HUDEP-2 (cell line): ENCODE measurements around the gene PCP2.

Source experiments
- DNase-seq, 76 experiments: peaks; one replicate each; lab custom pipeline; 2025; ENCODE audit not compliant: unreplicated experiment in 76 of 76; lab: John Stamatoyannopoulos, UW

PCP2 gene

DNA sequence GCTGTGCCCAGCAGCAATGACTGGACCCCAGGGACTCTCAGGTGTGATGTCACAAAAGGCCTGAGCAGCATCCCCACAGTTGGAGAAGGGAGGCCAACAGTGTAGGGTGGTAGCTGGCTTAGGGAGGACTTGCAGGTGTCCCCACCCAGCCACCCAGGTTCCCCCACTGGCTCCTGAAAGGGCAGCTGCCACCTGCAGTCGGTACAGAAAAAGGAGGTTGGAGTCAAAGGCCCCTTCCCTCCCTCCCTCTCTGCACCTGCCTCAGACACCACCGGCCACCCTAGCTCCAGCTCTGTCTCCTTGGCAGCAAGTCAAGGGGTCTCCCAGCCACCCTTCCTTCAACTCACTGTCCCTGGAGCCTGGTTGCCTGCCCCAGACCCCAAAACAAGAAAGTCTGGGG lies at the start of gene PCP2:
Gene PCP2, minus strand, starts transcription at position 22 of the 400 bp plus-strand sequence. CDS start 262 bp downstream, outside the sequence.
- DNase-seq = no peak

- no peak for DNase-seq
These were observed 48.8 kb upstream of the PCP2 start for GRCh38 chr19:7682175-7682855.

DNA sequence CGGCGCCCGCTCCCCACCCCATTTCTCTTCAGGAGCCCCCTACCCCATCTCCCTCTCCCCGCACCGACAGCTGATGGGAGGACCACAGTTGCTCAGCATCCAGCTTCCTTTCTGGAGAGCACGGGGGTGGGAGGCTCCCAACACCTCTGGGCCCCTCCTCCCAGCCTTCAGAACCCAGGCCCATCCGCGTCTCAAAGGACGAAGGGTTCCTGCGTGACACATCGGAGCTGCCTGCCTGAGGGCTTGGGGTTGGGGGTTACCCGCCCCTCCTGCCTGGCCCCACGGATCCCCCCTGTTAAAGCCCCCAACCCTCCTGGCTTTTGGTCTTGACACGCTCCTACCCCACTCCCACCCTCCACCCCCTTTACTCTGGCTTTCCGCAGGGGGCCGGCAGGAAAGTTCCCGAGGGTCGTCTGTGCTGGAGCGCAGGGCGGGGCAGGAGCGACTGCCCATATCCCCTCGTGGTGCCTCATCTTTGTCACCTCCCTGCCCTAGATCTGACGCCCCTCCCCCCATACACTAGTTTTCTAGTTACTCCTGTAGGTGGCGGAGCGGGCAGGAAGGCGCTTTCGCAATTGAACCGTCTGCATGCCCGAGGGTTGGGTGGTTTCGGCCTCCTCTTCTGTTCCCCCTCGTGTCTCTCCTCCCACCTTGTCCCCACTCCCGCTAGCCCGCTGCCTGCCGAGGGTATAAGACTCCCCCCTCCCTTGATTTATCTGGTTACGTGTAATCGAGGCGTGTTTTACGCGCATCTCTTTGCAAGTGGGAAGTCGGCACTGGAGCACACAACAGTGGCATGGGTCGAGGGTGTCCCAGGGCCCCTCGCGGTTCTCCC lies 48.0 kb upstream of the PCP2 start:
- DNase-seq = peak in 66 of 76 experiments; percentile 21 to 87 (median 67)

GRCh38 chr19:7680606-7681339 lies 47.3 kb upstream of the PCP2 start, which contains the start of gene TRAPPC5:
TSS of gene TRAPPC5 (plus strand) at chr19:7680833. CDS start at chr19:7682254, 1,421 bp downstream.
- peak in 71 of 76 experiments; percentile 20 to 91 (median 77) for DNase-seq

DNA sequence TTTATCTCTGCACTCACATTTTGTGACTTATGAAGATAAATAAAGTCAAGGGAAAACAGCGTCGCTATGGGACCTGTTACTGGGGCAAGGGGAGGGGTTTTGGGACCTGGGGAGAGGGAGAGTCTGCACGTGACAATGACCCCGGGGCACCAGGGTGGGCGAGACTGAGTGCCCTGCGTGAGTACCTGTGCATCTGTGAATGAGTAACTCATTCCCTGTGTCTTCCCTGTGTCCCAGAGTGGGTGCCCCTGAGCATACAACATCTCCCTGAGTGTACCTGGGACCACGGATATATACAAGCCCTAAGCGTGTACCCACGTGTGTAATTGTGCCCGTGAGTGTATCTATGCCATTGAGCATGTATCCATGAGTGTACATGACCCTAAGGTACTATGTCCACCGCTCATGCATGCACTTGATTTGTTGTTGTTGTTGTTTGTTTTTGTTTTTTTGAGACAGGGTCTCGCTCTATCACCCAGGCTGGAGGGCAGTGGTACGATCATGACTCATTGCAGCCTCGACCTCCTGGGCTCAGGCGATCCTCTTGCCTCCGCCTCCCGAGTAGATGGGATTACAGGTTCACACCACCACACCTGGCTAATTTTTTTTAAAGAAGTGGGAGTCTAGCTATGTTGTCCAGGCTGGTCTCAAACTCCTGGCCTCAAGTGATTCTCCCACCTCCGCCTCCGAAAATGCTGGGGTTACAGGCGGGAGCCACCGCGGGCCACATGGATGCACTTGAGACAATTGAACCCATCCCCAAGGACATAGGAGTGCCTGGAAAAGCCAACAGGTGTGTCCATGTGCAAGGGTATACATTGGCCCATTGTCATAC lies 46.5 kb upstream of the PCP2 start:
- DNase-seq = peak in 5 of 76 experiments; percentile 35 to 67 (median 54)

DNA sequence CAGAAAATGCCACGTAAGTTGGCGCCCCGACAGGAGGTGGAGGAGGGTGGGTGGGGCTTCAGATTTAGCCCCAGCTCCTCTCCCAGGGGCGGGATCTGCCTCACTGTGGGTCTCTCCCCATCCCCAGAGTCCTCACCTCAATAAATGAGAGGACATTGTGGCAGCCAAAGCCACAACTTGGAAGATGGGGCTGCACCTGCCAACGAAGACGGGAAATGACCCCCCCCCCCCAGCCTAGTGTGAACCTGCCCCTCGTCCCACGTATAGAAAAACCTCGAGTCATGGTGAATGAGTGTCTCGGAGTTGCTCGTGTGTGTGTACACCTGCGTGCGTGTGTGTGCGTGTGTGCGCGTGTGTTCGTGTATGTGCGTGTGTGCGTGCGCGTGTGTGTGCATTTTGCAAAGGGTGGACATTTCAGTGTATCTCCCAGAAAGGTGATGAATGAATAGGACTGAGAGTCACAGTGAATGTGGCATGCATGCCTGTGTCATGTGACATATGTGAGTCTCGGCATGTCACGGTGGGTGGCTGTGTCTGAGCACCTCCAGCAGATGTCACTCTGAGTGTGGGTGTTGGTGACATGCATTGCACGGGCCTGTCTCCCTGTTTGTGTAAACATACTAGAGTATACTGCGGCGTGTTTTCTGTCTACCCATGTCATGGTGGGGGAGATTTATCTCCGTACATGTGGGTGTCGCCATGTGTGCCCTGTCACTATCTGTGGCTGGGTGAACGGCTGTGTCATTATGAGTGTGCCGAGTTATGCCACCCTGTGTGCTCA lies 45.6 kb upstream of the PCP2 start:
- peak in 65 of 76 experiments; percentile 22 to 80 (median 56) for DNase-seq

GRCh38 chr19:7677669-7678311 lies 44.3 kb upstream of the PCP2 start:
- DNase-seq = peak in 16 of 76 experiments; percentile 6 to 33 (median 15)

DNA sequence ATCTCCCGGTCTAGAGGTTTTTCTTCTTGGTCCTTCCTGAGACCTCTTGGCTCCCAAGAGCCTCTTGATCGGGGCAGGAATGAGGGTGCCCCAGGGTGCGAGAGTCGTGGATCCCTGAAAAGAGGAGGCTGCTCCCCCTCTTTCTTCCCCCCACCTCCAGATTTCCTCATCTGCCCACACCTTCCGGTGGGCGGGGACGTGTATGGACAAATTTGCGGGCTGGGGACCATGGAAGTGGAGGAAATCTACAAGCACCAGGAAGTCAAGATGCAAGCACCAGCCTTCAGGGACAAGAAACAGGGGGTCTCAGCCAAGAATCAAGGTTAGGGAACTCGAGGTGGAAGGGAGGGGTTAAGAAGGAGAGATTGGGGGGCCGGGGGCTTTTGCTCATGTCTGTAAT lies 43.3 kb upstream of the PCP2 start, which contains the start of gene MCEMP1:
Gene MCEMP1, plus strand, starts transcription at position 237 of the 400 bp plus-strand sequence. Its CDS starts 31 bp downstream, at position 268.
- DNase-seq = no peak

DNA sequence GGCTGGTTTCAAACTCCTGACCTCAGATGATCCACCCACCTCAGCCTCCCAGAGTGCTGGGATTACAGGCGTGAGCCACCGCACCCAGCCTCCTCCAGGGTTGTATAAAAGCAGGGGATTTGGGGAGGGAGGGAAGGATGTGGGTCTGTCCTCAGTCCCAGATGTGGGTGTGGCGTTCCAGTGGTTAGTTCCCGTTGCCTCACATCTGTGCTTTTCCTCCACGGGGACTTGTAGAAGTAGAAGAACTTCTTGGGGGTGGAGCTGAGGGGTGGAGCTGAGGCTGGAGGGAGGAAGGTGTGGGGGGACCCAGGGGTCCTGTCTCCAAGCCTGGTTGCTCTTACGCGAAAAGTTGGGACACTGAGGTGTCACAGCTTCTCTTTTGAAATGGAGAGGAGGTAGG lies 42.9 kb upstream of the PCP2 start:
- DNase-seq = no peak

DNA sequence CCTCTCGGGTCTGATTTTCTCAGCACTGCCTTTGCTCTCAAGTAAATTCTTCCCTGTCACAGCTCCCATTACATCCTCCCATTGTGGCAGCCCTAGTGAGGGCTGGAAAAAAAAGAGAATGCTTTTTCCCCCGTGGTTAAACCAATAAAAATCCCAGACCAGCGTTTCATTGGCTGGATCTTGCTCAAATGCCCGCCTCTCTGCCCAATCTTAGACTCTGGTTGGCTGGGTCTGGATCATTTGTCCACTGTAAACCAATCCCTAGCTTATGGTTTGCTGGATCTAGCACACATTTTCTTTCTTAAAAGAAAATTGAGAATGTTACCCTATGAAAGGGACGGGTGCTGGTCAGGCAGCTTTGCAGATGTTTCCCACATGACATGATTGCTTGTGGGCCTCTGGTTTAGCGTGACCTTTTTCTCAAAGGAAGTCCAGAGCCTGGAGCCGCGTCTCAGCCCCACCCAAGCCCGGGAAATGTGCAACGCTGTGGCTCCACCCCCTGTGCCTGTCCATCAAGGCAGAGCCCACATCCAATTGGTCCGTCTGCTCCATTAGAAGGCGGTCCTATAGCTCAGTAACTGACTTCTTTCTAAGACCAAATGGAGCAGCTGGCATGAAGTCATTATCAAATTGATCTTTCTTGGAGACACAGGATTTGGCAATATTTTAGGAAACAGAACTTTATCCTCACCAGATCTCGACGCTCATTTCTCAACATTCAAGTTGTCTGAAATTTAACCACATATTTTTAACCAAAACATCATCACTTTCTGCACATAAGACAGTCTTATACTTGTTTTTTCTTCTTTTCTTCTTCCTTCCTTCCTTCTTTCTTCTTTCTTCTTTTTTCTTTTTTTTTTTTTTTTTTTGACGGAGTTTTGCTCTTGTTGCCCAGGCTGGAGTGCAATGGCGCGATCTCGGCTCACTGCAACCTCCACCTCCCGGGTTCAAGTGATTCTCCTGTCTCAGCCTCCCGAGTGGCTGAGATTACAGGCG lies 40.8 kb upstream of the PCP2 start:
- peak in 66 of 76 experiments; percentile 26 to 80 (median 59) for DNase-seq

- DNase-seq = no peak
These were observed 39.0 kb upstream of the PCP2 start for GRCh38 chr19:7672522-7672921.

- DNase-seq = no peak
These were observed 37.3 kb upstream of the PCP2 start for GRCh38 chr19:7670790-7671189.

DNA sequence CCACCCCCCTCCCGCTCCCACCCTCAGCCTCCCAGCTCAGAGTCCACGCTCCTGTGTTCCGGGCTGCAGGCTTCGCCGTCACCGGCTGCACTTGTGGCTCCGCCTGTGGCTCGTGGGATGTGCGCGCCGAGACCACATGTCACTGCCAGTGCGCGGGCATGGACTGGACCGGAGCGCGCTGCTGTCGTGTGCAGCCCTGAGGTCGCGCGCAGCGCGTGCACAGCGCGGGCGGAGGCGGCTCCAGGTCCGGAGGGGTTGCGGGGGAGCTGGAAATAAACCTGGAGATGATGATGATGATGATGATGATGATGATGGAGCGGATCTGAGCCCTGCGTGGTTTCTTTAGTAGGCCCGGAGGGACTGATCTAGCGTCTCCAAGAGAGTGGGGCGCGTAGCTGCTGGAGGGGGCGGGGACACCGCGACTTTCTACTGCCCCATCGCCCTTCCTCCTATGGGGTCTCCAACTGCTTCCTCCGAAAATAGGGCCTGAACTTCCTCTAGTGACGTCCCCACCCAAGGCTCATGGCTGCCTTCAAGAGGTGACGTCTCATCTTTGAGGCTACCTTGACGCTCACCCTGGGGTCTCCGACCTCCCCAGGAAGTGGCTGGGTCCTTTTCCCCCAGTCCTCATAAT lies 36.7 kb upstream of the PCP2 start:
- no peak for DNase-seq

DNA sequence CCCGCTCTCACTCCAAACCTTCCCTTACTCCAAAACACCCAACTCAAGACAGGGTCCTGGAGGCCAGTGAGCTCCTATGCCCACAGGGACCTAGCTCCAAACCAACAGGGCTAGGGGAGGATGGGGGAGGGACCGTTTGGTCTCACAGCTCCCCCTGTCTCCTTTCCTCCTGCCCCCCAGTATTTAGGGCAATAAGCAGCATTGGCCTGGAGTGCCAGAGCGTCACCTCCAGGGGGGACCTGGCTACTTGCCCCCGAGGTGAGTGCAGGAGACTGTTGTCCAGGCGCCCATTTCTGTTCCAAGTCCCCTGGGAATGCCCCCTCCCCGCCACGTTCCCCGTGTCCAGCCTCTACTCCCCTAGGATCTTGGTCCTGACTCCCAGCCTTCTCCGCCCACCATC lies 36.1 kb upstream of the PCP2 start:
- no peak for DNase-seq

GRCh38 chr19:7668842-7669241 lies 35.3 kb upstream of the PCP2 start, which contains the start of gene RETN:
TSS of gene RETN (plus strand) at chr19:7669049. CDS start at chr19:7669327, 278 bp downstream.
- no peak for DNase-seq

DNA sequence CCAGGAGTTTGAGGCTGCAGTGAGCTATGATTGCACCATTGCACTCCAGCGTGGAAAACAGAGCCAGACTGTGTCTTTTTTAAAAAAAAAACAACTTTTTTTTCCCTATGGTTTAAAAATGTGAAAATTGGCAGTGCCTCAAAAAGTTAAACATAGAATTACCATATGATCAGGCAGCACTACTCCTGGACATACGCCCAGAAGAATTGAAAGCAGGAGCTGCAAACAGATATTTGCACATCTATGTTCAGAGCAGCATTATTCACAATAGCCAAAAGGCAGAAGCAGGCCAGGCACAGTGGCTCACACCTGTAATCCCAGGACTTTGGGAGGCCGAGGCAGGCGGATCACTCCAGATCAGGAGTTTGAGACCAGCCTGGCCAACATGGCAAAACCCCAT lies 31.6 kb upstream of the PCP2 start:
- DNase-seq = no peak

GRCh38 chr19:7663706-7664105 lies 30.2 kb upstream of the PCP2 start:
- DNase-seq = no peak
